Measurements from ENCODE around the gene ZBTB44.
"Not testable (repeated sequence)": the region's sequence is repeated elsewhere in the genome, so short reads cannot be mapped to it uniquely, and the experiment has no call there.

The ZBTB44 gene

GRCh38 chr11:130202009-130202817 is 112.5 kb downstream of the ZBTB44 start:
- H3K4me3 ChIP-seq (ENCODE audit: low read depth, low read length) = no peak overlapping the region

GRCh38 chr11:130201026-130201425 is 113.7 kb downstream of the ZBTB44 start:
- H3K4me3 ChIP-seq (ENCODE audit: low read depth, low read length) = no peak overlapping the region

GRCh38 chr11:130199792-130200191 is 114.9 kb downstream of the ZBTB44 start:
- H3K4me3 ChIP-seq (ENCODE audit: low read depth, low read length) = no peak overlapping the region

- H3K4me3 ChIP-seq (ENCODE audit: low read depth, low read length) = no peak overlapping the region
These were observed 115.8 kb downstream of the ZBTB44 start for GRCh38 chr11:130198964-130199363.

GRCh38 chr11:130198292-130198691 is 116.4 kb downstream of the ZBTB44 start:
- H3K4me3 ChIP-seq (ENCODE audit: low read depth, low read length) = no peak overlapping the region

GRCh38 chr11:130197386-130198035 is 117.2 kb downstream of the ZBTB44 start:
- H3K4me3 ChIP-seq (ENCODE audit: low read depth, low read length) = no peak overlapping the region

GRCh38 chr11:130194241-130195023 is 120.3 kb downstream of the ZBTB44 start:
- no peak overlapping the region for H3K4me3 ChIP-seq (ENCODE audit: low read depth, low read length)

- H3K4me3 ChIP-seq (ENCODE audit: low read depth, low read length) = not testable (repeated sequence)
These were observed 121.2 kb downstream of the ZBTB44 start for GRCh38 chr11:130193551-130193950.

GRCh38 chr11:130192845-130193267 is 121.9 kb downstream of the ZBTB44 start:
- H3K4me3 ChIP-seq (ENCODE audit: low read depth, low read length) = no peak overlapping the region

- H3K4me3 ChIP-seq (ENCODE audit: low read depth, low read length) = no peak overlapping the region
These were observed 122.8 kb downstream of the ZBTB44 start for GRCh38 chr11:130191896-130192295.

GRCh38 chr11:130190371-130190881 is 124.3 kb downstream of the ZBTB44 start:
- H3K4me3 ChIP-seq (ENCODE audit: low read depth, low read length) = no peak overlapping the region

GRCh38 chr11:130189492-130190210 is 125.1 kb downstream of the ZBTB44 start:
- no peak overlapping the region for H3K4me3 ChIP-seq (ENCODE audit: low read depth, low read length)

GRCh38 chr11:130188585-130189347 is 126.0 kb downstream of the ZBTB44 start:
- no peak overlapping the region for H3K4me3 ChIP-seq (ENCODE audit: low read depth, low read length)

GRCh38 chr11:130188047-130188446 is 126.7 kb downstream of the ZBTB44 start:
- no peak overlapping the region for H3K4me3 ChIP-seq (ENCODE audit: low read depth, low read length)

GRCh38 chr11:130187096-130187495 is 127.6 kb downstream of the ZBTB44 start:
- H3K4me3 ChIP-seq (ENCODE audit: low read depth, low read length) = no peak overlapping the region

GRCh38 chr11:130183878-130184610 is 130.7 kb downstream of the ZBTB44 start:
- H3K4me3 ChIP-seq (ENCODE audit: low read depth, low read length) = no peak overlapping the region

- H3K4me3 ChIP-seq (ENCODE audit: low read depth, low read length) = no peak overlapping the region
These were observed 133.1 kb downstream of the ZBTB44 start for GRCh38 chr11:130181295-130182272.

GRCh38 chr11:130180896-130181294 is 133.8 kb downstream of the ZBTB44 start:
- no peak overlapping the region for H3K4me3 ChIP-seq (ENCODE audit: low read depth, low read length)
